Ishikawa (cell line): ENCODE measurements around the gene RBM19.

Experiments
- CREB1 ChIP-seq: IDR thresholded peaks from 2 replicates; pipeline ENCODE4 v1.6.1; 2012; ENCODE audit warnings: low read depth
- EP300 ChIP-seq: IDR thresholded peaks from 2 replicates; pipeline ENCODE4 v1.6.1; 2012; ENCODE audit warnings: borderline replicate concordance
- NFIC ChIP-seq: IDR thresholded peaks from 2 replicates; pipeline ENCODE4 v1.6.1; 2012
- RAD21 ChIP-seq: IDR thresholded peaks from 2 replicates; pipeline ENCODE4 v1.6.1; 2012; ENCODE audit warnings: low read depth
- TCF12 ChIP-seq: IDR thresholded peaks from 2 replicates; pipeline ENCODE4 v1.6.1; 2012; ENCODE audit warnings: low read depth
- USF1 ChIP-seq: IDR thresholded peaks from 2 replicates; pipeline ENCODE4 v1.6.1; 2012
- ZBTB7A ChIP-seq: IDR thresholded peaks from 2 replicates; pipeline ENCODE4 v1.6.1; 2012; ENCODE audit warnings: low read depth
- TF ChIP-seq, protein P1 (sequence below): IDR thresholded peaks from 2 replicates; pipeline ENCODE4 v1.6.1; 2012; ENCODE audit warnings: low read depth, mild to moderate bottlenecking

DNA sequence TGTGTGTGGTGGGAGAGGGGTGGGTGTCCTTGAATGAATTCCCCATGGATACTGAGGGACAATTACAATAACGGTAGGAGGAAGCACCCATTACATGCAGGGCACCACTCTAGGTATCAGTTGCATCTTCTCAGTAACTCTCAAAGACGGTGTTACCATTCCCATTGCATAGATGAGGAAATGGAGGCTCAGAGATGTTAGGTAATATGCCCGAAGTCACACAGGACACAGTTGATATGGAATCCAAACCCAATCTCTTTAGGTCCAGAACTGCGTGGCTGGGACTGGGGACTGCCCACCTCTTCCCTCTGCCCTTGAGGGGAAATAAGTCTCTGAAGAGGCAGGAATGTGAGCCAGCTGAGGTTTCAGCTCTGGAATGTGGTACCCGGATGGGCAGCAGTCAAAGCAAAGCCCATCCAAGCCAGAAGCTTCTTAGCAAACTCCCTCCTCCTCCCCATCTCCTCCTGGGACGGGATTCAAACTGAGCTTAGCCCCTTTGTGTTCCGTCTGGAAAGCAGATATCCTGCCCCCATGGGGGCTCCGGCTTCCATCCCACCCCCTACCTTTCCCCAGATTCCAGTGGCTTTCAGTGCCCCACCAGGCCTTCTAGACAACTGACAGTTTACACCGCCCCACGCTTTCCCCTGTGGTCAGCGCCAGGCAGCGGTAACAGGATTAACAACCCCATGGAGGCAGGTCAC is 187.5 kb downstream of the RBM19 start:
- no peak for TF ChIP-seq CREB1
- TF ChIP-seq ZBTB7A: no peak
- no peak for TF ChIP-seq TCF12
- TF ChIP-seq, protein P1, sequence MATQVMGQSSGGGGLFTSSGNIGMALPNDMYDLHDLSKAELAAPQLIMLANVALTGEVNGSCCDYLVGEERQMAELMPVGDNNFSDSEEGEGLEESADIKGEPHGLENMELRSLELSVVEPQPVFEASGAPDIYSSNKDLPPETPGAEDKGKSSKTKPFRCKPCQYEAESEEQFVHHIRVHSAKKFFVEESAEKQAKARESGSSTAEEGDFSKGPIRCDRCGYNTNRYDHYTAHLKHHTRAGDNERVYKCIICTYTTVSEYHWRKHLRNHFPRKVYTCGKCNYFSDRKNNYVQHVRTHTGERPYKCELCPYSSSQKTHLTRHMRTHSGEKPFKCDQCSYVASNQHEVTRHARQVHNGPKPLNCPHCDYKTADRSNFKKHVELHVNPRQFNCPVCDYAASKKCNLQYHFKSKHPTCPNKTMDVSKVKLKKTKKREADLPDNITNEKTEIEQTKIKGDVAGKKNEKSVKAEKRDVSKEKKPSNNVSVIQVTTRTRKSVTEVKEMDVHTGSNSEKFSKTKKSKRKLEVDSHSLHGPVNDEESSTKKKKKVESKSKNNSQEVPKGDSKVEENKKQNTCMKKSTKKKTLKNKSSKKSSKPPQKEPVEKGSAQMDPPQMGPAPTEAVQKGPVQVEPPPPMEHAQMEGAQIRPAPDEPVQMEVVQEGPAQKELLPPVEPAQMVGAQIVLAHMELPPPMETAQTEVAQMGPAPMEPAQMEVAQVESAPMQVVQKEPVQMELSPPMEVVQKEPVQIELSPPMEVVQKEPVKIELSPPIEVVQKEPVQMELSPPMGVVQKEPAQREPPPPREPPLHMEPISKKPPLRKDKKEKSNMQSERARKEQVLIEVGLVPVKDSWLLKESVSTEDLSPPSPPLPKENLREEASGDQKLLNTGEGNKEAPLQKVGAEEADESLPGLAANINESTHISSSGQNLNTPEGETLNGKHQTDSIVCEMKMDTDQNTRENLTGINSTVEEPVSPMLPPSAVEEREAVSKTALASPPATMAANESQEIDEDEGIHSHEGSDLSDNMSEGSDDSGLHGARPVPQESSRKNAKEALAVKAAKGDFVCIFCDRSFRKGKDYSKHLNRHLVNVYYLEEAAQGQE: no peak
- TF ChIP-seq NFIC: no peak
- TF ChIP-seq USF1: no peak
- TF ChIP-seq RAD21: no peak
- no peak for TF ChIP-seq EP300
